ENCODE data around the gene PPP2R1B.

Gene PPP2R1B

DNA sequence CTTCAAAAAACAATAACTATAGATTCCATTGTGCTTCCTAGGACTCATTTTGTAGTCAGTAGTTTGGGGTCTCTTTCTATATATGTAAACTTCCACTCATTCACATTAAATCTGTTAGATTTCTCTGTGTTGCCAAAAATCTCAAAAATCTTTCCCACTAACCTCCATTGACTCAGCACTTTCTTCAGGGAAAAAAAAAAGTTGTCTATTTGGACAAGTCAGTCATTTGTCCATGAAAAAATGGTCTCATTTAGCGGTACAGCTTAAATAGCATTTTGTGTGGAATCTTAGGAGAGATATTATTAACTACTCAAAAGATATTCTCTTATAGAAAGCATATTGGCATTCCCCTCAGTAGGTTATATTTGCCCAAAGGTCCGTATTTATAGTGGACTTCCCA, 81.9 kb downstream of the PPP2R1B start:
- H3K27ac ChIP-seq (ENCODE audit: low read depth, low read length): no peak overlapping the region

GRCh38 chr11:111683806-111684205, 82.4 kb downstream of the PPP2R1B start:
- H3K27me3 ChIP-seq (ENCODE audit: control insufficient read depth in 1 of 2, insufficient read depth in 2 of 2, low read length in 2 of 2): no peaks in the 10 kb centered on the region
- H3K27ac ChIP-seq (ENCODE audit: low read depth, low read length): no peak overlapping the region
- H3K9ac ChIP-seq (ENCODE audit: low read length): no peak overlapping the region
- no peak overlapping the region for H3K4me3 ChIP-seq (ENCODE audit: low read depth in 1 of 2, low read length in 2 of 2)
- H3K9me3 ChIP-seq (ENCODE audit: low read length): no peaks in the 10 kb centered on the region
- no peaks in the 10 kb centered on the region for H3K4me1 ChIP-seq (ENCODE audit: insufficient read depth, low read length)
- H3K36me3 ChIP-seq (ENCODE audit: insufficient read depth, low read length): peaks cover 6% of the 10 kb centered on the region

More for the DNA sequence above, 81.9 kb downstream of the PPP2R1B start:
- H3K4me1 ChIP-seq (ENCODE audit: insufficient read depth, low read length): no peaks in the 10 kb centered on the region
- H3K27me3 ChIP-seq (ENCODE audit: control insufficient read depth in 1 of 2, insufficient read depth in 2 of 2, low read length in 2 of 2): no peaks in the 10 kb centered on the region
- no peak overlapping the region for H3K4me3 ChIP-seq (ENCODE audit: low read depth in 1 of 2, low read length in 2 of 2)
- no peaks in the 10 kb centered on the region for H3K9me3 ChIP-seq (ENCODE audit: low read length)
- peaks cover 9% of the 10 kb centered on the region for H3K36me3 ChIP-seq (ENCODE audit: insufficient read depth, low read length)
- no peak overlapping the region for H3K9ac ChIP-seq (ENCODE audit: low read length)

DNA sequence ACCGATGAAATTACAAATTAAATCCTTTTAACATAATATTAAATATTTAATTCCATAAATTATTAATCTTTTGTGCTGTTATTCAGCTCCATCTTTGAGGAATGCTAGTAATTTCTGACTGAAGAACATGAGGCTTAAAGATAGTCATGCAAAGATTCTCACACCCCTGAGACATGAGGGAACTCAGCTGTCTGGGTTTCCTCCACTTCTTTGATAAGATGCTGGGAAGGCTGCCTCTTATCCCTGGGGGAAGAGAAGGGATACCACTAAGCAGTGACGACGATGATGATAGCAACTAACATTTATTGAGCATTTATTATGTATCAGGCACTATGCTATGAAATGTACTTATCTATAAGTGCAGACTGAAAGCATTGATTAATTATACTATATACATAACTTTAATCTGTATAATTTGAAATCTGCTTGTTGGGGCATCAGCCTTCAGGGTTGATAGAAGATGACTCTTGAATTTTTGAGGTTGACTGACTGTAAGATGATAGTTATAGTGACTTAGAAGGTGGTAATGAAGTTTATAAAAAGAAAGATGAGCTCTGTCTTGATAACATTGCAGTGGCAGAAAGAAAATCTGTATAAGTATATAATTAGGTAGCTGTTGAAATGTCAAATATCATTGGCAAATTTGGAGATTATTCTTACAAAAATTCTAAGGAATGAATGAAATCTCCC, 85.6 kb downstream of the PPP2R1B start:
- H3K36me3 ChIP-seq (ENCODE audit: insufficient read depth, low read length): no peaks in the 10 kb centered on the region
- no peak overlapping the region for H3K9ac ChIP-seq (ENCODE audit: low read length)
- no peaks in the 10 kb centered on the region for H3K9me3 ChIP-seq (ENCODE audit: low read length)
- no peak overlapping the region for H3K4me3 ChIP-seq (ENCODE audit: low read depth in 1 of 2, low read length in 2 of 2)
- H3K27ac ChIP-seq (ENCODE audit: low read depth, low read length): no peak overlapping the region
- no peaks in the 10 kb centered on the region for H3K4me1 ChIP-seq (ENCODE audit: insufficient read depth, low read length)
- no peaks in the 10 kb centered on the region for H3K27me3 ChIP-seq (ENCODE audit: control insufficient read depth in 1 of 2, insufficient read depth in 2 of 2, low read length in 2 of 2)
